ENCODE data around the gene POU3F1. TPM values are rescaled to one million over a fixed set of nuclear protein-coding genes. Genes with fewer than 3 reads are reported as not detected.
"Not testable (repeated sequence)": the region's sequence is repeated elsewhere in the genome, so short reads cannot be mapped to it uniquely, and the experiment has no call there.

Gene POU3F1
- total RNA-seq, 2 donors from 2014 or later, result not detected

DNA sequence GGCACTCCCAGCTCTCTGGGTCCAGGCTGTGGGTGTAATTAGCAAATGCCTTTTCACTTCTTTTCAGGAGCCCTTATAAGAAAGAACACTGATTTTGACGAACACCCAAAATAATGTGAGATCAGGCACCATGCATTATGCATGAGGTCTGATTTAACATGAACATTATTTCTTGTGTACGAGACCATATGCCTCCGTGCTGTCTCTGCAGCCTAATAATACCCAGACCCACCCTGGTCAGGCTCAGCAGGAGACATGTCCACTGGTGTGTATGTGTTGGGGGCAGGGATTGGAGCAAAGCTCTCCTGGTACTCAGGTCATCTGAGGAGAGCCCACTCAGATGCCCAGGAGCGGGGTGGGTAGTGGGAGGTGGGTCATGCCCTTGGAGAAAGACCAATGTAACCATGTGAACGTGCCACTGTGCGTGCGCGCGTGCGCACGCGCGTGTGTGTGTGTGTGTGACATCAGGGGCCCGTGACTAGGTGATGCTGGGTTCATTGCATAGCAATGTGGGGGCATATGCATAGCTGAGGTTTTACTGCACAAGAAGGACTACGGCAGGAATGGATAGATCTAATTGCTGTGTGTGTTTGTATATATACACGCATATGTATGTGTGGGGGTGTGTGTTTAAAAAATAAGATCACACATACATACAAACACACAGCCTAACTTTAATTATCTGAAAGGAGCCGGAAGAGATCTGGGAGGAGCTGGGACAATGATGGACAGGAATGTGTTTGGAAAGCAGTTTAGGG, 7.1 kb downstream of the POU3F1 start:
- Histone ChIP-seq H3K4me1 (peaks cover 0 to 5% of the 10 kb centered on the region in 2 donors), H3K4me3 (no peak overlapping the region), H3K27me3 (peaks cover 23 to 25% of the 10 kb centered on the region in 2 donors), H3K36me3 (no peaks in the 10 kb centered on the region), H3K27ac (no peak overlapping the region), H3K9me3 (no peaks in the 10 kb centered on the region)
- no peak for DNase-seq (ENCODE audit: low spot score)
- TF ChIP-seq, protein P1, sequence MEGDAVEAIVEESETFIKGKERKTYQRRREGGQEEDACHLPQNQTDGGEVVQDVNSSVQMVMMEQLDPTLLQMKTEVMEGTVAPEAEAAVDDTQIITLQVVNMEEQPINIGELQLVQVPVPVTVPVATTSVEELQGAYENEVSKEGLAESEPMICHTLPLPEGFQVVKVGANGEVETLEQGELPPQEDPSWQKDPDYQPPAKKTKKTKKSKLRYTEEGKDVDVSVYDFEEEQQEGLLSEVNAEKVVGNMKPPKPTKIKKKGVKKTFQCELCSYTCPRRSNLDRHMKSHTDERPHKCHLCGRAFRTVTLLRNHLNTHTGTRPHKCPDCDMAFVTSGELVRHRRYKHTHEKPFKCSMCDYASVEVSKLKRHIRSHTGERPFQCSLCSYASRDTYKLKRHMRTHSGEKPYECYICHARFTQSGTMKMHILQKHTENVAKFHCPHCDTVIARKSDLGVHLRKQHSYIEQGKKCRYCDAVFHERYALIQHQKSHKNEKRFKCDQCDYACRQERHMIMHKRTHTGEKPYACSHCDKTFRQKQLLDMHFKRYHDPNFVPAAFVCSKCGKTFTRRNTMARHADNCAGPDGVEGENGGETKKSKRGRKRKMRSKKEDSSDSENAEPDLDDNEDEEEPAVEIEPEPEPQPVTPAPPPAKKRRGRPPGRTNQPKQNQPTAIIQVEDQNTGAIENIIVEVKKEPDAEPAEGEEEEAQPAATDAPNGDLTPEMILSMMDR (IDR thresholded peaks at IDR 0.05), result no peak

DNA sequence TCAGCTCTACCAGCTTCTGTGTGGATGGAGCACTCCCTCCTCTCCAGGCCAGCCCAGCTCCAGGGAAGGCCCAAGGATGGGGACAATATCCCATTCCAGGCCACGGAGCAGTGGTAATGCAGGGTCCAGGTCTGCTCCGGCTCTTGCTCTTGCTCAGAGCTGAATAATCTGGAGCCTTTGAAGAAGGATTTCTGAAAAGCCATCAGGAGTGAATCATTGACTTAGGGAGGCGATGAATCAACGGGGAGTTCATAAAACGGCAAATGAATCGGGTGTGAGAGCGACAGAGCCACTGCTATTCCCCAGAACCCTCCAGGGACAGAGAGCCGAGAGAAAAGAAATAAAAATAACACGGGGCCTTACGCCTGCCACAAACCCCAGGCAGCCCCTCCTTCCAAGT, 7.7 kb downstream of the POU3F1 start:
- Histone ChIP-seq H3K4me1 (no peaks in the 10 kb centered on the region), H3K27me3 (peaks cover 17 to 19% of the 10 kb centered on the region in 2 donors), H3K9me3 (no peaks in the 10 kb centered on the region), H3K4me3 (no peak overlapping the region), H3K27ac (no peak overlapping the region), H3K36me3 (no peaks in the 10 kb centered on the region)
- TF ChIP-seq, protein P1 (IDR thresholded peaks at IDR 0.05), result no peak
- no peak for DNase-seq (ENCODE audit: low spot score)

DNA sequence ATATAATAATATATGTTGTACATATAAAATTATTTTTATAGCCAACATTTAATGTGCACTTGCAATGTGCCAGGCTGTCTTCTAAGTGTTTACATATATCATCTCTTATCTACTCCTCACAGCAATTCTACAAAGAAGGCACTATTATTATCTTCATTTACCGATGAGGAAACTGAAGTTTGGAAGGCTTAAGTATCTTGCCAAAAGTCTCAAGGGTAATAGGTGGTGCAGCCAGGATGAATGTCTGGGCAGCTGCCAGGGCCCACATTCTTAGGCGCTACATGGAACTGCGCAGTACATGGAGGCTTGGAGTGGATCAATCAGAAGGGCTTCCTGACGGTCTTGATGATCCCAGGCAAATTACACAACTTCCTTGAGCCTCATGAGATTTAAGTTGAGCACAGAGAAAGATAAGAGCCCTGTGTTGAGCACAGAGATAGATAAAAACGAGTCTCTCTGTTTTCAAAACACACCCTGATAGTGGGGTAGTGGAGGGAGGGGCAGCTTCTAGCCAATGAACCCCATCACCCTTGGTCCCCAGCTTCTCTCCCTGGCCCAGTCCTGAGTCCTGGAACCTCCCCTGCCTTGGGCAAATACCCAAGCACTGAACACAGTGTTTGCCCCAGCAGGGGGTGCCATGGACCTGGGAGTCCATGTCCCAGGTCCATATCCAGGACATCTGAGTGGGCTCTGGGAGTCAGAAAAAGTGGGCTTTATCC, 9.2 kb downstream of the POU3F1 start:
- H3K27me3 ChIP-seq, result peaks cover 2 to 5% of the 10 kb centered on the region in 2 donors
- no peak for DNase-seq (ENCODE audit: low spot score)
- H3K4me1 ChIP-seq, result no peaks in the 10 kb centered on the region
- no peak overlapping the region for H3K4me3 ChIP-seq
- no peak overlapping the region for H3K27ac ChIP-seq
- no peaks in the 10 kb centered on the region for H3K36me3 ChIP-seq
- H3K9me3 ChIP-seq, result no peaks in the 10 kb centered on the region
- TF ChIP-seq, protein P1 (IDR thresholded peaks at IDR 0.05), result peak in 1 of 2 donors; percentile 11

DNA sequence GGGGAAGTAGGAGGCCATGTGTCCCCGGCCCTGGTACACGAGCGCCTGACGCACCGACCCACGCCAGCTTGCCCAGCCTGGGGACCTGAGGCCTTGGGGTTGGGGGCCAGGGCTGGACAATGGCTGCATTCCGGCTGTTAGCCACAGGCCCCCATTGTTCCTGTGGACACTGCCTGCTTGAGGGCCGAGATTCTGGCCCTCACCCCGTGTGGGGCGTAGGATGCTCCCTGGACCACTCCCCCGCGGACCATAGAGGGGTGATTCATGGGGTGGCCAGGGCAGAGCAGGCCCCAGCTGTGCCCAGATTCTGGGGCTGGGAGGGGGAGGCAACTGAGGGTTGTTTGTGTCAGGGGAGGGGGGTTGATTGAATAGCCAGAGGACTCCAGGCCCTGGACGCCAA, 11.7 kb downstream of the POU3F1 start:
- Histone ChIP-seq H3K36me3 (no peaks in the 10 kb centered on the region), H3K4me1 (peaks cover 0 to 11% of the 10 kb centered on the region in 2 donors), H3K4me3 (no peak overlapping the region), H3K27me3 (no peaks in the 10 kb centered on the region), H3K27ac (no peak overlapping the region), H3K9me3 (no peaks in the 10 kb centered on the region)
- DNase-seq (ENCODE audit: low spot score), result no peak
- TF ChIP-seq, protein P1 (IDR thresholded peaks at IDR 0.05), result no peak

DNA sequence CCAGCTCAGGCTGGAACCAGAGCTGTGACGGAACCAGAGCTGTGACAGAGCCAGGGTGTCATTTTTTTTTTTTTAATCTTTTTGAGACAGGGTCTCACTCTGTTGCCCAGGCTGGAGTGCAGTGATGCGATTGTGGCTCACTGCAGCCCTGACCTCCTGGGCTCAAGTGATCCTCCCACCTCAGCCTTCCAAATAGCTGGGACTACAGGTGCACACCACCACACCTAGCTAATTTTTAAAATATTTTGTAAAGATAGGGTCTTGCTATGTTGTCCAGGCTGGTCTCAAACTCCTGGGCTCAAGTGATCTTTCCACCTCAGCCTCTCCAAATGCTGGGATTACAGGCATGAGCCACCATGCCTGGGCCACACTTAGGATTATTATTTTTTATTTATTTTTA, 13.6 kb downstream of the POU3F1 start:
- not testable (repeated sequence) for H3K27ac ChIP-seq; H3K36me3 ChIP-seq; DNase-seq (ENCODE audit: low spot score); H3K27me3 ChIP-seq; H3K9me3 ChIP-seq; H3K4me3 ChIP-seq
- H3K4me1 ChIP-seq, result peaks cover 0 to 28% of the 10 kb centered on the region in 2 donors

DNA sequence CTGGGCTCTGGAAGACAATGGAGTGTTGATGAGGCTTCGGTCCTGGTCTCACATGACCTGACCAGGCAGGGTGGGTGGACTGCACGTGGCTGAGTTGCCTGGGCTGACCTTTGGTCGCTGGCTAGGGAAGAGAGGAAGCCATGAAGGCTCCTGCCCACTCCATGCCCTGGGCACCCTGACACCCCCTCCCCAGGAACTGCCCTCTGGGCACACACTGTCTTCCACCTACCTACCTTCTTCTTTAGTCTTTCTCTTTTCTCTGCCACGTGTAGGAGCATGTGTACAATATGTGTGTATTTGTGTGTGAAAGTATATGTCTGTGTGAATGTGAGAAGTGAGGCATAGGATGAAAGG, 15.1 kb downstream of the POU3F1 start:
- no peaks in the 10 kb centered on the region for H3K9me3 ChIP-seq
- no peaks in the 10 kb centered on the region for H3K27me3 ChIP-seq
- no peak overlapping the region for H3K4me3 ChIP-seq
- H3K27ac ChIP-seq, result no peak overlapping the region
- no peak for DNase-seq (ENCODE audit: low spot score)
- H3K4me1 ChIP-seq, result peaks cover 0 to 28% of the 10 kb centered on the region in 2 donors
- H3K36me3 ChIP-seq, result no peaks in the 10 kb centered on the region
- TF ChIP-seq, protein P1 (IDR thresholded peaks at IDR 0.05), result no peak
